22Rv1 (cell line): Measurements from ENCODE around the gene ZBTB37.

Experiments
- H3K27ac ChIP-seq: fragments of 450-650 bp; 2 replicates; pipeline ENCODE4 v1.5.1; 2017
- ZFX ChIP-seq: fragments of 450-650 bp; IDR thresholded peaks from 2 replicates; pipeline ENCODE4 v1.6.1; 2017; ENCODE audit warnings: antibody characterized with exemption, borderline replicate concordance
- TF ChIP-seq, protein P1 (sequence below): fragments of 450-650 bp; IDR thresholded peaks from 2 replicates; pipeline ENCODE4 v1.5.1; 2017; ENCODE audit warnings: mild to moderate bottlenecking

The ZBTB37 gene

DNA sequence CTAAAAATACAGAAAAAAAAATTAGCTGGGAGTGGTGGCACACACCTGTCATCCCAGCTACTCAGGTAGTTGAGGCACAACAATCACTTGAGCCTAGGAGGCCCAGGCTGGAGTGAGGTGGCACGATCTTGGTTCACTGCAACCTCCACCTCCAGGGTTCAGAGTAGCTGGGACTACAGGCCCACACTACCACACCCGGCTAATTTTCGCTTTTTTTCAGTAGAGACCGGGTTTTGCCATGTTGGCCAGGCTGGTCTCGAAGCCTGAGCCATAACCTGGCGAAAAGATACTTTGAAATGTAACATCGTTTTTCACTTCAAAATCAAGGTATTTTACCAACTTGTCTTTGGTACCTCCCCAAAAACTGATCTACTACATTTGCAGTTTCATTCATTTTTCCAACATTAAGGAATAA, 6.4 kb upstream of the ZBTB37 start:
- H3K27ac ChIP-seq, result peak overlapping the region; percentile 99

DNA sequence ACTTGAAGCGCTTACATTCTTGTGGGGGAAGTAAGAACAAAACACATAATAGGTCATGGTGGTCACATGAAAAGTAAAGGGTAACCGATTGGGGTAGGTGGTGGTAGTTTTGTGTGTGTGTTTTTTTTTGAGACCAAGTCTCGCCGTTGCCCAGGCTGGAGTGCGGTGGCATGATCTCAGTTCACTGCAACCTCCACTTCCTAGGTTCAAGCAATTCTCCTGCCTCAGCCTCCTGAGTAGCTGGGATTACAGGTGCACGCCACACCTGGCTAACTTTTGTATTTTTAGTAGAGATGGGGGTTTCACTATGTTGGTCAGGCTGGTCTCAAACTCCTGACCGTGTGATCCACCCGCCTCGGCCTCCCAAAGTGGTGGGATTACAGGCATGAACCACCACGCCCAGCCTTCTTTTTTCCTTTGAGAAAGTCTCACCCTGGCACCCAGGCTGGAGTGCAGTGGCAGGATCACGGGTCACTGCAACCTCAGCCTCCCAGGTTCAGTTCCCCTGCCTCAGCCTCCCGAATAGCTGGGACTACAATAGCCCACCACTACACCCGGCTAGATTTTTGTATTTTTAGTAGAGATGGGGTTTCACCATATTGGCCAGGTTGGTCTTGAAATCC, 5.9 kb upstream of the ZBTB37 start:
- H3K27ac ChIP-seq, result peak overlapping the region; percentile 99

More for the DNA sequence above, 6.4 kb upstream of the ZBTB37 start:
- TF ChIP-seq, protein P1, sequence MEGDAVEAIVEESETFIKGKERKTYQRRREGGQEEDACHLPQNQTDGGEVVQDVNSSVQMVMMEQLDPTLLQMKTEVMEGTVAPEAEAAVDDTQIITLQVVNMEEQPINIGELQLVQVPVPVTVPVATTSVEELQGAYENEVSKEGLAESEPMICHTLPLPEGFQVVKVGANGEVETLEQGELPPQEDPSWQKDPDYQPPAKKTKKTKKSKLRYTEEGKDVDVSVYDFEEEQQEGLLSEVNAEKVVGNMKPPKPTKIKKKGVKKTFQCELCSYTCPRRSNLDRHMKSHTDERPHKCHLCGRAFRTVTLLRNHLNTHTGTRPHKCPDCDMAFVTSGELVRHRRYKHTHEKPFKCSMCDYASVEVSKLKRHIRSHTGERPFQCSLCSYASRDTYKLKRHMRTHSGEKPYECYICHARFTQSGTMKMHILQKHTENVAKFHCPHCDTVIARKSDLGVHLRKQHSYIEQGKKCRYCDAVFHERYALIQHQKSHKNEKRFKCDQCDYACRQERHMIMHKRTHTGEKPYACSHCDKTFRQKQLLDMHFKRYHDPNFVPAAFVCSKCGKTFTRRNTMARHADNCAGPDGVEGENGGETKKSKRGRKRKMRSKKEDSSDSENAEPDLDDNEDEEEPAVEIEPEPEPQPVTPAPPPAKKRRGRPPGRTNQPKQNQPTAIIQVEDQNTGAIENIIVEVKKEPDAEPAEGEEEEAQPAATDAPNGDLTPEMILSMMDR, result no peak
- TF ChIP-seq ZFX, result no peak

DNA sequence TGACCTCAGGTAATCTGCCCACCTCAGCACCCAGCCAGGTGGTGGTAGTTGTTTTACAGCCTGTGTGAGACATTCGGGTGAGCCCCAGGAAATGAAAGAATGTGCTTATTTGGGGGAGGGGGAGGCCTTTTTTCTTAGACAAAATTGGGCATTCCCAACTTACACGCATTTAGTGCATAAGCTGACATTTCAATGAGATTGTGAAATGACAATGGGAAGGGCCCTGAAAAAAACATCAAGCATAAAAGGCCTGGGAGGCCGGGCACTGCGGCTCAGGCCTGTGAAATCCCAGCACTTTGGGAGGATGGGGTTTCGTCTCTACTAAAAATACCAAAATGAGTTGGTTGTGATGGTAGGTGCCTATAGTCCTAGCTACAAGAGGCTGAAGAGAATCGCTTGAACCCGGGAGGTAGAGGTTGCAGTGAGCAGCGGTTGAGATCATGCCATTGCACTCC, 5.4 kb upstream of the ZBTB37 start:
- peak overlapping the region; percentile 99 for H3K27ac ChIP-seq
- TF ChIP-seq, protein P1, result no peak
- TF ChIP-seq ZFX, result no peak

DNA sequence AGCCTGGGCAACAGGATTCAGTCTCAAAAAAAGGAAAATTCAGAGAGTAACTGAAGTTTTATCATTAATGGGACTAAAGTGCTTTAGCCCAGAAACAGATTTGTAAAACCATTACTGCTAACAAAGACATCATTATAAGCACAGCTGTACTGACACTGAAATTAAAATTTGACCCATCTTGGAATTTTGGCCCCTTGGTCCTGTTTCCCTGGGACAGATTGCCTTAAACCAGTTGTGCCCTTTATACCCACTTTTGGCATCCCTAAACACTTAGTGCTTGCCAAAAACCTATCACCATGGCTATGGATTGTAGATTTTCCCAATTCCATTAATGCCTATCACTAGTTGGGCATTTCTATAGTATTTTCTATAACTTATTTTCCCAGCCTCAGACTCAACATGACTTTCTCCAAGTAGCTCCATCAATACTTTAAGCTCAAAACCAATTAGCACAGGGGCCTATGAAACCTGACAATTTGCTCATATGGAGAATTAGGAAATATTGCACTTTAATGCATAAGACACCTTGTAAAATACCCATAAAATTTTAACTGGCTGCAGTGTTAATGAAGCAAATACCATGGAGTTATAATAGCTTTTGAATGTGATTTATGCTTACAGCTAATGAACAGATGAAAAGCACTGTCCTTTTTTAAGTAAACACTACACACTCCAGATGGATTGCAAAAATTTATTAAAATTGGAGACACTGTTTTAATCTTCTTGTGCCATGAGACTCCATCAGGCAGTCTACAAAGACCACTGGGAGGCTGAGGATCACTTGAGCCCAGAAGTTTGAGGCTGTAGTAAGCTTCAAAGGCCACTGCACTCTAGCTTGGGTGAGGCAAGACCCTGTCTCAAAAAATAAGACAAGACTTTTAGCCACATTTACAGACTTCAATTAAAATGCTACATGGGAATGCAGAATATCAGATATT, 4.7 kb upstream of the ZBTB37 start:
- peak overlapping the region; percentile 99 for H3K27ac ChIP-seq
- TF ChIP-seq ZFX, result no peak
- TF ChIP-seq, protein P1, result no peak

DNA sequence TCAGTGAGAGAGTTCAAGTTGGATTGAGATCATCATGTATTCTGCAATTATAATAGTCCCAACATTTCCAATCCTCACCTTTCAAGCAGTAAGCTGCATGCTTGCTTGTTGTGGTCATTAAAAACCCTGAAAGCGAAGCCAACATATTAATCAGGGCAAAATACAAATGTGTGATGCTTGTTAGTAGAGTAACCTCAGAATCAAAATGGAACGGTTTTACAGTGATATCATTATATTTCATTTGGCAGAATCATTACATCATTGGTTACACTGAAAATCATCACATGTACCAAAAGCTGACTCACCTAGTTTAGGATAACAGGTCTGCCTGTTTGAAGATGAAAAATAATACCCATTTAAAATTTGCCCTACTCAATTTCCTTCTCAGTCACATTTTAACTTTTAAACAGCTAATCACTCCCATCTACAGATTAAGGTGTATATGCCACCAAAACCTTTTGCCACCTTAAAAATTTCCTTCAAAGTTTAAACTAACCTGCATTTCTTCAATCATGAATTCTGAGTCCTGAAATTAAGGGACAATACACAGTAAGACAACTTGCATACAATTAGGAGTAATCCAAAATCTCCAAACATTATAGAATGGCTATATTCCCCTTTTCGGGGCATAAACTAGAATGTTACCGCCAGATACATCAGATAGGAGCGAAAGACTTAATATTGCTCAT, 3.9 kb upstream of the ZBTB37 start:
- no peak for TF ChIP-seq ZFX
- TF ChIP-seq, protein P1, result no peak
- peak overlapping the region; percentile 99 for H3K27ac ChIP-seq

DNA sequence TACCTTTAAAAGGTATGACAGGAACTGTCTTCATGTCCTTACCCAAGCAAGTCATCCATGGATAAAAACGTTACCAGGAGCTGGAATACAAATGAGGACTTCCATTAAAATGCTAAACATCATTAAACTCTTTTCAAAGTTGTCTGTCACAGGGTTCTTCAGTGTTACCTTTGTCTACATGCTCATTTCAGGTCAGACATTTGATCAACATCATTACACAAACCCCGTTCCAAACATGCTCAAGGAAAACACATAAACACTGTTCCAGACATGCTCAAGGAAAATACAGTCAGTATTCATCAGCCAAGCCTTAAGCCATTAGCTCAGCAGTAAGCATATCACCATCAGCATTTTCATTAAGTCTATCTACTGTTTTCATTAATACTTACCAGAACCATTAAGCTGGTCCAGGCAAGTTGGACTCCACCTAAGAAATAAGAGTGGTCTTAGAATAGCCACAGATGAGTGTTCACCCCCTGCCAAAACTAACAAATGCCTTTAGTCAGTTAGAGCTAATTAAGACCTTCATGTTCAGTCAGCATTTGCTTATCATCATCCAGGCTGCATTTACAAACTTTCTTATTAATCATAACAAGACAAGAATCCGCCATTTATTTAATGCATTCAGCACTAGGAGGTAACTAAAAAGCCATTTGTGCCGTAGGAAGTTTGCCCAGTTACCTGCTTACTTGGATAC, 2.6 kb upstream of the ZBTB37 start:
- TF ChIP-seq, protein P1, result no peak
- no peak for TF ChIP-seq ZFX
- peak overlapping the region; percentile 99 for H3K27ac ChIP-seq
